ENCODE results near the gene USHBP1.

GRCh38 chr19:17229890-17230289 is 34.7 kb downstream of the USHBP1 start:
- TF ChIP-seq POLR2A (IDR thresholded peaks at IDR 0.05; ENCODE audit: low read depth, low read length) (no peak), POLR2AphosphoS5 (IDR thresholded peaks at IDR 0.05; ENCODE audit: low read depth, low read length) (no peak), TAF1 (IDR thresholded peaks at IDR 0.05; ENCODE audit: low read depth, low read length) (no peak), POU2F2 (IDR thresholded peaks at IDR 0.05; ENCODE audit: low read depth, low read length) (no peak)

Measured in GM12891 (cell line).